T-helper 2 cell treated with Interferon-gamma antibody and Interleukin-4, amounts not matched to agents 5 μg/mL and 100 μg/mL, for 36 hours (primary cell): ENCODE results near the gene MOB3B.
"Not testable (repeated sequence)": the region's sequence is repeated elsewhere in the genome, so short reads cannot be mapped to it uniquely, and the experiment has no call there.

Experiments
- DNase-seq: peaks from one replicate; pipeline ENCODE4 v3.0.0; 2021; ENCODE audit warnings: low spot score
- H3K27ac Mint-ChIP-seq: one replicate; pipeline ENCODE4 v1.8.0; 2021; ENCODE audit warnings: mild to moderate bottlenecking, mixed read lengths
- H3K27me3 Mint-ChIP-seq: one replicate; pipeline ENCODE4 v1.8.0; 2021; ENCODE audit warnings: low read depth, mixed read lengths
- H3K36me3 Mint-ChIP-seq: one replicate; pipeline ENCODE4 v1.8.0; 2021; ENCODE audit warnings: low read depth, mixed read lengths
- H3K4me1 Mint-ChIP-seq: one replicate; pipeline ENCODE4 v1.8.0; 2021; ENCODE audit warnings: low read depth, mixed read lengths
- H3K4me3 Mint-ChIP-seq: one replicate; pipeline ENCODE4 v1.8.0; 2022; ENCODE audit warnings: mild to moderate bottlenecking, moderate library complexity, mixed read lengths
- H3K9me3 Mint-ChIP-seq: one replicate; pipeline ENCODE4 v1.8.0; 2021; ENCODE audit warnings: mixed read lengths

Gene MOB3B

GRCh38 chr9:27430750-27431535 is 98.7 kb downstream of the MOB3B start:
- Mint-ChIP-seq H3K27ac (no peak overlapping the region), H3K4me1 (peaks cover 2% of the 10 kb centered on the region), H3K9me3 (no peaks in the 10 kb centered on the region), H3K4me3 (no peak overlapping the region), H3K27me3 (peaks cover 2% of the 10 kb centered on the region), H3K36me3 (no peaks in the 10 kb centered on the region)
- no peak for DNase-seq

DNA sequence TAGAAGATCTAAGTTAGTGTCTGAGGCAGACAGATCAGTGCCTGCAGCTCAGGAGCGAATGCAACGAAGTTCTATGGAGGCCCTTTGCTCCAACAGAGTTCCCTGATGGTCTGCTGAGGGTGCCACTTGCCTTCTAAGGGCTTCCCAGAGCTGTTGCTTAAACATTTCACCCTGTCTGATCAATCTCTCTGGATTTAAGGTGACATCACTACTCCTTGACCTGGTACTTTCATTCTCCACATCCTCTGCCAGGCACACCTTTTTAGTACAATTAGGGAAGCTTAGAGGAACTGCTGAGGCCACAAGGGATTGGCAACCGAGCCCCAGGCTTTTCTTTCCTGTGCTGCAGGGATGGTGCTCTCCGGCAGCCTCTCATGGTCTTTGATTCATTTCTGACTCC is 99.7 kb downstream of the MOB3B start:
- Mint-ChIP-seq H3K27ac (no peak overlapping the region), H3K4me3 (no peak overlapping the region), H3K36me3 (no peaks in the 10 kb centered on the region), H3K27me3 (peaks cover 2% of the 10 kb centered on the region), H3K9me3 (no peaks in the 10 kb centered on the region), H3K4me1 (peaks cover 2% of the 10 kb centered on the region)
- DNase-seq, result no peak

- H3K9me3 Mint-ChIP-seq, result no peaks in the 10 kb centered on the region
- H3K36me3 Mint-ChIP-seq, result no peaks in the 10 kb centered on the region
- H3K4me1 Mint-ChIP-seq, result peaks cover 2% of the 10 kb centered on the region
- DNase-seq, result no peak
- no peak overlapping the region for H3K27ac Mint-ChIP-seq
- no peak overlapping the region for H3K4me3 Mint-ChIP-seq
- peaks cover 2% of the 10 kb centered on the region for H3K27me3 Mint-ChIP-seq
These were observed 100.2 kb downstream of the MOB3B start for GRCh38 chr9:27429436-27429835.

GRCh38 chr9:27428551-27428950 is 101.1 kb downstream of the MOB3B start:
- H3K36me3 Mint-ChIP-seq, result no peaks in the 10 kb centered on the region
- H3K27me3 Mint-ChIP-seq, result peaks cover 2% of the 10 kb centered on the region
- no peak overlapping the region for H3K27ac Mint-ChIP-seq
- H3K4me3 Mint-ChIP-seq, result no peak overlapping the region
- DNase-seq, result no peak
- peaks cover 2% of the 10 kb centered on the region for H3K4me1 Mint-ChIP-seq
- H3K9me3 Mint-ChIP-seq, result no peaks in the 10 kb centered on the region

GRCh38 chr9:27427272-27427643 is 102.4 kb downstream of the MOB3B start:
- no peak overlapping the region for H3K27ac Mint-ChIP-seq
- H3K4me3 Mint-ChIP-seq, result no peak overlapping the region
- H3K36me3 Mint-ChIP-seq, result no peaks in the 10 kb centered on the region
- no peaks in the 10 kb centered on the region for H3K9me3 Mint-ChIP-seq
- no peaks in the 10 kb centered on the region for H3K4me1 Mint-ChIP-seq
- DNase-seq, result no peak
- peaks cover 2% of the 10 kb centered on the region for H3K27me3 Mint-ChIP-seq

DNA sequence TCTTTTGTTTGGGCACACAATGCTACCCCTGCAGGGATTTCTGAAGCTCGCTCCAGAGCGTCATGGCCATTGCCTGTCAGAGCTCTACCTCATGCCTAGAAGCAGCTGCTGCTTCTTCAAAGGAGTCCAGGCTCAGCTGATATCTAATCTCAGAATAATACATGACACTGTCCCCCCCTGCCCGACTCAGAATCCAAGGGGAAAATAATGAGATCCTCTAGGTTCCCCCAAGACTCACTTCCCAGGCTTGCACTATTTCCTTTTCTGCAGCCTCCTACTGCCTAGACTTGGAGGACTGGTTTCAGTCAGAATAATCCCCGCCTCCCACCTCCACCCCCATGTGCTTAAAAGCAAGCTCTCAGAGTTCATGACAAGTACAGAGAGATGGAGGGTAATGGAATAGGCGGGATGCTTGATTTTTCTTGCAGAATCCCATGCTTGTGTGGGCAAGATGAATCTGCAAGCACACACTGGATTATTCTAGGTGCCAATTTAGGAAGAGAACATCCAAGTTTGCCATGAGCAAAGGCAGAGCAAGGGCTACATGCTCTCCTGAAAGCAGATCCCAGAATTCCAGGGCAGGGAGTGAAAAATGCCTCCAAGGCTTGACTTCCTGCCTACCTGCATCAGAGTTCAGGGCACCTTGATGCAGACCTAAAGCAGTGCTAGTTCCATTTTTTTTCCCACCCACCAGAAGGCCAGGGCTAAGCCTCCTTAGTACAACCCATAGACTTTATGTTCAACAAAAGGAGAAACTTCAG is 102.9 kb downstream of the MOB3B start:
- H3K27me3 Mint-ChIP-seq, result peaks cover 2% of the 10 kb centered on the region
- no peaks in the 10 kb centered on the region for H3K9me3 Mint-ChIP-seq
- H3K4me3 Mint-ChIP-seq, result no peak overlapping the region
- peaks cover 2% of the 10 kb centered on the region for H3K4me1 Mint-ChIP-seq
- no peaks in the 10 kb centered on the region for H3K36me3 Mint-ChIP-seq
- no peak overlapping the region for H3K27ac Mint-ChIP-seq
- no peak for DNase-seq

- Mint-ChIP-seq H3K36me3 (no peaks in the 10 kb centered on the region), H3K27ac (no peak overlapping the region), H3K4me3 (no peak overlapping the region), H3K4me1 (peaks cover 4% of the 10 kb centered on the region), H3K27me3 (peaks cover 2% of the 10 kb centered on the region), H3K9me3 (no peaks in the 10 kb centered on the region)
- DNase-seq, result no peak
These were observed 103.6 kb downstream of the MOB3B start for GRCh38 chr9:27425827-27426510.

DNA sequence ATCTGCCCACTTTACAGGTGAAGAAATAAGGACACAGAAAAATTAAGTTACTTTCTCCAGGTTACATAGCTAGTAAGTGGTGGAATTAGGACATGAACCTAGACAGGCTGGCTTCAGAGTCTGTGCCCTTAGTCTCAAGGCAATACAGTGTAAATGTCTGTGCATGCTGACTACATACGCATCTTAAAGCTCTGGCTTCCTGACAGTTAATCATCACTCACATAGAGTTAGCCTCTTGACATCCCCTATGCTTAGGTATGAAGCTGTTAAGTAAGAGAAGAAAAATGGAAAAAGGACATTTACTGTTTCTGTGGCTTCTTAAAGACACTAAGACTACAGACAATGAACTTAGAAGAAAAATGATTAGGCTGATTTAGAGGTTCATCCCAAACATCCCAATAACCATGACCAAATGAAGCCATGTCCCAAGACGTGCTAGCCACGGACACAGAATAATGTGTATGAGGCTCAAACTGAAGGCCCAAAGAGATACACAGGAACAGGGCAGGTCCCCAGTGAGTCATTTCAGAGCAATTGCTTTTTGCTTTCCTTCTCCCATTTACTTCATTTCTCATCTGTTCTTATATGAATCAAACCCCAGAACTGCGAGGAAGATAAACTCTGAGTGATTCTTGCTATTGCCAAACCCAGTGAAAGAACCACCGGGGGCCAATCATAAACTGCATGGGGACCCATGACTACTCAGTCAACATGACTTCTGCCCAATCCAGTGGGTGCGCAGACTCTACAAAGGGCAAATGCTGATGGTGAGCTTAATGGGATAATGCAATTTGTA is 105.5 kb downstream of the MOB3B start:
- Mint-ChIP-seq H3K27ac (no peak overlapping the region), H3K9me3 (no peaks in the 10 kb centered on the region), H3K4me1 (peaks cover 4% of the 10 kb centered on the region), H3K4me3 (no peak overlapping the region), H3K27me3 (peaks cover under 1% of the 10 kb centered on the region), H3K36me3 (no peaks in the 10 kb centered on the region)
- DNase-seq, result no peak

- Mint-ChIP-seq H3K27ac (no peak overlapping the region), H3K4me3 (no peak overlapping the region), H3K4me1 (peaks cover 4% of the 10 kb centered on the region), H3K9me3 (no peaks in the 10 kb centered on the region), H3K27me3 (no peaks in the 10 kb centered on the region), H3K36me3 (no peaks in the 10 kb centered on the region)
- no peak for DNase-seq
These were observed 107.3 kb downstream of the MOB3B start for GRCh38 chr9:27422279-27422834.

DNA sequence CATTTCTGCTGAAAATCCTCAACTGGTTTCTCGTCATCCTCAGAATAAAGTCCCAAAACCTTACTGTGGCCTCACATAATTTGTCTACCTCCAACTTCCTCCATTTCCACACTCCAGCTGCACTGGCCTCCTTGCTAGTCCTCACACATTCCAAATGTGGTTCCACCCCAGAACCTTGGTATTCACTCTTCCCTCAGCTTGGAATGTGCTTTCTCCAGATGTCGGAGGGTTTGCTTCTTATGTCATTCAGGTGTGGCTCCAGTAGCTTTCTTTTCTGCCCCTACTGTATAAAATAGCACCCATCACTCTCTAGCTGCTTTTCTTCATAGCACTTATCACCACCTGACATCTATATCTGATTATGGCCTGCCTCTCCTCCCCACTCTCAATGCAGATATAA is 108.0 kb downstream of the MOB3B start:
- DNase-seq, result no peak
- Mint-ChIP-seq H3K9me3 (no peaks in the 10 kb centered on the region), H3K36me3 (no peaks in the 10 kb centered on the region), H3K4me3 (no peak overlapping the region), H3K27ac (no peak overlapping the region), H3K27me3 (no peaks in the 10 kb centered on the region), H3K4me1 (peaks cover 4% of the 10 kb centered on the region)

- not testable (repeated sequence) for H3K4me3 Mint-ChIP-seq, H3K36me3 Mint-ChIP-seq
These were observed 110.1 kb downstream of the MOB3B start for GRCh38 chr9:27419558-27419957.

DNA sequence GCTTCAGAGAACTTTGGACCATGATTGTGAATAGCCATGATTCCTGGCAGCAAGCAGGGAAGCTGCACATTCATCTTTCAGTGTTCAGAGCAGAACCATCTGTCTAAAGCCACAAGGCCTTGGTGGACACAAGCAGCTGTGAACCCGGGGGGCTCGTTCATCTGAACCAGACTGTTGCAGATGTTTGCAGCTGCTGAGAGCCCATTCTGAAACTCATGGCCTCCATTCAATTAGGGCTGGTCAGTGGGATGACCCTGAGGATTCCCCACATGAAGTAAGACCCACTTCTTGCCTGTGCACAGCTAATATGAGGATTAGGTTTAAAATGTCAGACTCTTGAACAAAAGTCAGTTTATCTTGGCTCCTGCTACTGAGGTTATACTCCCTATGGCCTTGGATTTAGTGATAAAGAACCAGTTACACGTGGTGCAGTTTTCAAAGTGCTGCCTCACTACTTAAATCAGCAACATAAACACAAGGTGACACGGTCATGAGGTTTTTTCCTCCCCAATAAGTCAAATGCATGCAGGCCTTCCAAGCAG is 115.3 kb downstream of the MOB3B start:
- H3K4me3 Mint-ChIP-seq, result no peak overlapping the region
- no peak for DNase-seq
- H3K36me3 Mint-ChIP-seq, result no peaks in the 10 kb centered on the region
- no peak overlapping the region for H3K27ac Mint-ChIP-seq
- H3K4me1 Mint-ChIP-seq, result no peaks in the 10 kb centered on the region
- H3K9me3 Mint-ChIP-seq, result no peaks in the 10 kb centered on the region
- H3K27me3 Mint-ChIP-seq, result peaks cover 10% of the 10 kb centered on the region

More at GRCh38 chr9:27419558-27419957, 110.1 kb downstream of the MOB3B start:
- DNase-seq, H3K9me3 Mint-ChIP-seq, H3K4me1 Mint-ChIP-seq, H3K27ac Mint-ChIP-seq, H3K27me3 Mint-ChIP-seq: not testable (repeated sequence)

- Mint-ChIP-seq H3K27ac (no peak overlapping the region), H3K36me3 (no peaks in the 10 kb centered on the region), H3K4me1 (no peaks in the 10 kb centered on the region), H3K4me3 (no peak overlapping the region), H3K9me3 (no peaks in the 10 kb centered on the region), H3K27me3 (peaks cover 10% of the 10 kb centered on the region)
- DNase-seq, result no peak
These were observed 115.9 kb downstream of the MOB3B start for GRCh38 chr9:27413511-27414219.
